GM08714 (cell line): Measurements from ENCODE around the gene PDGFD.

Source experiments
- H3K4me3 ChIP-seq: fragments of 200-500 bp; sonication (Bioruptor generic); 2 replicates; pipeline ENCODE4 v1.5.1; 2014; ENCODE audit warnings: mild to moderate bottlenecking, low read length, inconsistent platforms
- ZNF274 ChIP-seq: IDR thresholded peaks from 2 replicates; pipeline ENCODE4 v1.6.1; 2012; ENCODE audit warnings: mild to moderate bottlenecking, low read depth, low read length

Gene PDGFD

GRCh38 chr11:104093426-104094280, 70.3 kb downstream of the PDGFD start:
- no peak for TF ChIP-seq ZNF274
- no peak overlapping the region for H3K4me3 ChIP-seq

GRCh38 chr11:104092744-104093143, 71.2 kb downstream of the PDGFD start:
- no peak for TF ChIP-seq ZNF274
- no peak overlapping the region for H3K4me3 ChIP-seq

GRCh38 chr11:104091281-104092096, 72.5 kb downstream of the PDGFD start:
- no peak for TF ChIP-seq ZNF274
- H3K4me3 ChIP-seq = no peak overlapping the region

- no peak for TF ChIP-seq ZNF274
- H3K4me3 ChIP-seq = no peak overlapping the region
Observed at GRCh38 chr11:104090767-104091166, 73.2 kb downstream of the PDGFD start.

DNA sequence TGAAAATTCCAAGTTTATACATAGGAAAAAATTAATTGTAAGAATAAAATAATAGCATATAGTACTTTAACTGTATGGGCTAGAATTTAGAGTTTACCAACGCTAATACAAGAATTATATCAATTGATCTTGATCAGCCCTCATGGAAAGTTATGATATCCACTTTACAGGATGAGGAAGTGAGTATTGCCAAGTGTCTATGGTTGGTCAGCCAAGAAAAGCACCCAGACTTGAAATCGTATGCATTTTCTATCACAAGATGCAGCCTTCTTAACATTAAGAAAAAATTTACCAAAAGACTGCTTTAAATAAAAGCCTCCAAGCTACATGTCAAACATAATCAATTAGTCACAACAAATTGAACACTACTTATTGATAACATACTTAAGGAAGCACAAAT, 74.5 kb downstream of the PDGFD start:
- H3K4me3 ChIP-seq = no peak overlapping the region
- no peak for TF ChIP-seq ZNF274

DNA sequence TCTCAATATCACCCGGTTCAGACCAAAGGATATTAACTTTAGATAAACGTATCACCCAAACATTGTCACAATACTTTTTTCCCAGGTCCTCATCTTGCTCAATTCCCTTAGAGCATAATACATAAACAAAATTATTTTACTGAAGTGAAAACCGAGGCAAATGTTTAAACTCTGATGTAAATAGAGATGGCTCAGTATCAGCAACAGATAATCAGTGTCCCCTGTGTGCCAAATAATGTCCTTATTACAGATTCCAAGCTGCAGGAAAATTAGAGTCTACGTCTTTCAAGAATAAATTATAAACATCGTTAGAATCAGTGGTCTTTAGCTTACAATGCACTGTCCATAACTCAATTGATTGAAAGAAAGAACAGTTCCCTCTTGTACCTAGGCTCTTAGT, 77.3 kb downstream of the PDGFD start:
- no peak overlapping the region for H3K4me3 ChIP-seq
- no peak for TF ChIP-seq ZNF274

- H3K4me3 ChIP-seq = no peak overlapping the region
- no peak for TF ChIP-seq ZNF274
Observed at GRCh38 chr11:104078995-104079394, 85.0 kb downstream of the PDGFD start.

- H3K4me3 ChIP-seq = no peak overlapping the region
- no peak for TF ChIP-seq ZNF274
Observed at GRCh38 chr11:104078245-104078644, 85.7 kb downstream of the PDGFD start.

GRCh38 chr11:104076455-104076854, 87.5 kb downstream of the PDGFD start:
- no peak for TF ChIP-seq ZNF274

DNA sequence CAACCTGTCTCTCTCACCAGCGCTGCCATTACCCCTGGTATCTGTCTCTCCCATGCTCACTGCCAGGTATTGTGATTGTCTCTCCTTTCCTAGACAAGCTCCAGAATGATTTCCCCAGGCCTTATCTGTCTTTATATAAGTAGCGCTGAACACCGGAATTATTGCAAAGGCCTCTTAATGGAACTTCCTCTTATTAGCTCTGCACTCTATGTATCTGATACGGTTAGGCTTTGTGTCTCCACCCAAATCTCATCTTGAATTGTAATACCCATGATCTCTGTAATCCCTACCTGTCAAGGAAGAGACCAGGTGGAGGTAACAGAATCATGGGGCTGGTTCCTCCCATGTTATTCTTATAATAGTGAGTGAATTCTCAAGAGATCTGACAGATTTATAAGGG, 88.2 kb downstream of the PDGFD start:
- TF ChIP-seq ZNF274 = no peak
- no peak overlapping the region for H3K4me3 ChIP-seq

More at GRCh38 chr11:104076455-104076854, 87.5 kb downstream of the PDGFD start:
- no peak overlapping the region for H3K4me3 ChIP-seq

DNA sequence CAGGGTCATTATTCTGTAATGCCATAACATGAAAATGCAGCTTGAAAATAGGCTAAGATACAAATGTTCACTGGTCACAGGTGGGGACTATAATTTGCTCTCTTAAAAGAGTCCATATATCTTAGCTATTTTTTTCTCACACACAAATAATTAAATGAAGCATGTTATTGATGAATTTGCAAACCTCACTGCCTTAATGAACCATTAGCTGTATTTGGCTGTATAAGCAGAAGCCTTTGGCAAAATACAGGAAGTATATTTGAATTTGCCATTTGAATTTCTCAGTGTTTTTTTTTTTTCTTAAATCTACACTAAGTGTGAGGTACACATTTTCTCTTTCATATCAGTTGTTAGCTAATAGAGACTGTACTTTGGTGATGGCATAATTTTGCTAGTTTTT, 88.9 kb downstream of the PDGFD start:
- H3K4me3 ChIP-seq = no peak overlapping the region
- no peak for TF ChIP-seq ZNF274

- no peak overlapping the region for H3K4me3 ChIP-seq
- TF ChIP-seq ZNF274 = no peak
Observed at GRCh38 chr11:104073950-104074705, 89.8 kb downstream of the PDGFD start.

DNA sequence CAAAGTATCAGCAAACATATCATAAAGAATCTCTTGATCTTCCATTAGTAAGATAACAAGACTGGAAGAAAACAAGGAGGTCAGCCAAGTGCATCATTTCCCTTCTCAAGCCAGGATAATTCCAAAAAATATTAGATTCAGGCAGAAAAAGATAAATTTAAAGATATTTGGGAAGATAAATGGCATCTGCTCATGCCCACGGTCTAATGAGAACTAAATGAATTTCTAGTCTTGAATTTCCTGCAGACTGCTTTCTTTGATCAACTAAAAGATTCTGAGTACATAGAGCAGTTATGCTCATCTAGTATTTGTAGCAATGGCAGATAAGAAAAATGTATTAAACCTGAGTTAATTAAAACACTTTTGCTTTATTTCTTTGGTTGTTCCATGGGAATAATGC, 96.4 kb downstream of the PDGFD start:
- no peak for TF ChIP-seq ZNF274
- H3K4me3 ChIP-seq = no peak overlapping the region

DNA sequence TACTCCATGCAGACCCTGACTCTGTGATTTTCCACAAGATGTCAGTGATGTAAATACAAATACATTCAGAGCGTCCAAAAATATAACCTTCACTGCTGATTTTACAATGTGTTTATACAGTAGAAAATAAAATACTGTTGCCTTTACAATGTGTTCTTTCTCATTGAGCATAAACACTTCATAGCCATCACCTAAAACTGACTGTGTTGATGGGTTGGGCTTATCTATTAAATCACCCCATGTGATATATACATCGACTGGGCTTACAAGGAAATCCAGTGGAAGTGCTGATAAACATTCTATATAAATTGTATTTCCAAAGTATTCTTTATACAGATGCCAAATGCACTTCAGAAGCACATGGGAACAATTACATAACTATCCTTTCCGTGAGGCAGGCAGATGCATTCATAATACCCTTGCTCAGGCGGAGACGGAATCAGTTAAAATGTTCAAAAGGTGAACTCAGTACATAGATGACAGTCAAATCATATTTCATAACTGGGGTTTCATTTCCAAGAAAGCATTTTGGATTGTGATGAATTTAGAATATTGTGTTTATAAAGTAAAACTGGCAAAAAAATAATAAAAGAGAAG, 99.8 kb downstream of the PDGFD start:
- TF ChIP-seq ZNF274 = no peak
- H3K4me3 ChIP-seq = no peak overlapping the region
